ENCODE measurements around the gene KCNJ10. TPM values are rescaled to one million over a fixed set of nuclear protein-coding genes. Genes with fewer than 3 reads are reported as not detected.

Gene KCNJ10
- total RNA-seq, 1 donor from 2014 or later: not detected

GRCh38 chr1:160085686-160086455 is 15.9 kb upstream of the KCNJ10 start:
- Mint-ChIP-seq H3K9me3 (no peaks in the 10 kb centered on the region), H3K27ac (no peak overlapping the region), H3K4me3 (peak overlapping the region; percentile 22), H3K36me3 (no peaks in the 10 kb centered on the region), H3K4me1 (ENCODE audit: unreplicated experiment) (peaks cover 14% of the 10 kb centered on the region), H3K27me3 (peaks cover 46% of the 10 kb centered on the region)
- peak; percentile 84 for DNase-seq (ENCODE audit: extremely low spot score, unreplicated experiment)
- TF ChIP-seq, protein P1, sequence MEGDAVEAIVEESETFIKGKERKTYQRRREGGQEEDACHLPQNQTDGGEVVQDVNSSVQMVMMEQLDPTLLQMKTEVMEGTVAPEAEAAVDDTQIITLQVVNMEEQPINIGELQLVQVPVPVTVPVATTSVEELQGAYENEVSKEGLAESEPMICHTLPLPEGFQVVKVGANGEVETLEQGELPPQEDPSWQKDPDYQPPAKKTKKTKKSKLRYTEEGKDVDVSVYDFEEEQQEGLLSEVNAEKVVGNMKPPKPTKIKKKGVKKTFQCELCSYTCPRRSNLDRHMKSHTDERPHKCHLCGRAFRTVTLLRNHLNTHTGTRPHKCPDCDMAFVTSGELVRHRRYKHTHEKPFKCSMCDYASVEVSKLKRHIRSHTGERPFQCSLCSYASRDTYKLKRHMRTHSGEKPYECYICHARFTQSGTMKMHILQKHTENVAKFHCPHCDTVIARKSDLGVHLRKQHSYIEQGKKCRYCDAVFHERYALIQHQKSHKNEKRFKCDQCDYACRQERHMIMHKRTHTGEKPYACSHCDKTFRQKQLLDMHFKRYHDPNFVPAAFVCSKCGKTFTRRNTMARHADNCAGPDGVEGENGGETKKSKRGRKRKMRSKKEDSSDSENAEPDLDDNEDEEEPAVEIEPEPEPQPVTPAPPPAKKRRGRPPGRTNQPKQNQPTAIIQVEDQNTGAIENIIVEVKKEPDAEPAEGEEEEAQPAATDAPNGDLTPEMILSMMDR (conservative IDR thresholded peaks at IDR 0.05): peak; percentile 93

GRCh38 chr1:160084771-160085321 is 14.9 kb upstream of the KCNJ10 start:
- Mint-ChIP-seq H3K4me3 (no peak overlapping the region), H3K27me3 (peaks cover 56% of the 10 kb centered on the region), H3K36me3 (no peaks in the 10 kb centered on the region), H3K9me3 (no peaks in the 10 kb centered on the region), H3K27ac (no peak overlapping the region), H3K4me1 (ENCODE audit: unreplicated experiment) (peaks cover 10% of the 10 kb centered on the region)
- no peak for DNase-seq (ENCODE audit: extremely low spot score, unreplicated experiment)
- TF ChIP-seq, protein P1 (conservative IDR thresholded peaks at IDR 0.05): no peak

- H3K9me3 Mint-ChIP-seq: no peaks in the 10 kb centered on the region
- no peak for DNase-seq (ENCODE audit: extremely low spot score, unreplicated experiment)
- peaks cover 63% of the 10 kb centered on the region for H3K27me3 Mint-ChIP-seq
- peaks cover 10% of the 10 kb centered on the region for H3K4me1 Mint-ChIP-seq (ENCODE audit: unreplicated experiment)
- TF ChIP-seq, protein P1 (conservative IDR thresholded peaks at IDR 0.05): peak; percentile 73
- H3K27ac Mint-ChIP-seq: no peak overlapping the region
- peak overlapping the region; percentile 75 for H3K4me3 Mint-ChIP-seq
- no peaks in the 10 kb centered on the region for H3K36me3 Mint-ChIP-seq
Observed at GRCh38 chr1:160083968-160084770, 14.2 kb upstream of the KCNJ10 start.

GRCh38 chr1:160082926-160083325 is 13.0 kb upstream of the KCNJ10 start:
- DNase-seq (ENCODE audit: extremely low spot score, unreplicated experiment): no peak
- Mint-ChIP-seq H3K4me3 (peak overlapping the region; percentile 69), H3K36me3 (no peaks in the 10 kb centered on the region), H3K4me1 (ENCODE audit: unreplicated experiment) (peaks cover 10% of the 10 kb centered on the region), H3K27me3 (peaks cover 72% of the 10 kb centered on the region), H3K9me3 (no peaks in the 10 kb centered on the region), H3K27ac (no peak overlapping the region)
- TF ChIP-seq, protein P1 (conservative IDR thresholded peaks at IDR 0.05): no peak

DNA sequence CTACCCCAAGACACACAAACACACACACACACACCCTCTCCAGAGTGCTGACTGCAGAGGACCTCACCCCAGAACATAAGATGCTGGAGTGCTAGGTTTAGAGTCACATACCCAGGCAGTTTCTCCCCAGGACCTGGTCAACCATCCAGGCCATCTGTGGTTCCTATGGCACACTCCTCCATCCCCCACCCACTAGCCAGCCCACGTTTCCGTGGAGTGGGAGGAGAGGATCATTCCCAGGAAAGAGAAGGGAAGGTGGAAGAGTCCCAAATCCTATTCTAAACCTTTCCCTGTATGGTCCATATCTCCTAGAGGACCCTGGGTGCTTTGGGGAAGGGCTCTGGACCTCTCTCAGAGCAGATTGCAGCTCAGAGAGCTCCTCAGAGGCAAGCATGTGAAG is 12.5 kb upstream of the KCNJ10 start:
- H3K4me3 Mint-ChIP-seq: peak overlapping the region; percentile 11

More for the DNA sequence above, 12.5 kb upstream of the KCNJ10 start:
- Mint-ChIP-seq H3K36me3 (no peaks in the 10 kb centered on the region), H3K4me1 (ENCODE audit: unreplicated experiment) (peaks cover 10% of the 10 kb centered on the region), H3K27me3 (peaks cover 74% of the 10 kb centered on the region), H3K27ac (no peak overlapping the region), H3K9me3 (no peaks in the 10 kb centered on the region)
- TF ChIP-seq, protein P1 (conservative IDR thresholded peaks at IDR 0.05): no peak
- no peak for DNase-seq (ENCODE audit: extremely low spot score, unreplicated experiment)

All from type B pancreatic cell (in vitro differentiated cells).